OCI-LY1 (cell line): ENCODE results near the gene CACNA1I.

Experiments used
- H2AFZ ChIP-seq: fragments of 200-600 bp; sonication (generic), shearing (Covaris generic); 2 replicates; pipeline ENCODE4 v1.6.0; 2014; ENCODE audit warnings: antibody characterized with exemption, mild to moderate bottlenecking, low read length
- H3F3A ChIP-seq: fragments of 200-600 bp; sonication (generic), shearing (Covaris generic); 2 replicates; pipeline ENCODE4 v1.6.0; 2014; ENCODE audit warnings: mild to moderate bottlenecking, antibody characterized with exemption, low read length, moderate library complexity; ENCODE audit not compliant: insufficient read depth
- H3K27ac ChIP-seq: fragments of 200-600 bp; sonication (generic); 2 replicates; pipeline ENCODE4 v1.5.1; 2014; ENCODE audit warnings: low read length, mixed run types, mild to moderate bottlenecking, low read depth; ENCODE audit not compliant: poor library complexity, severe bottlenecking
- H3K27me3 ChIP-seq: fragments of 200-600 bp; sonication (generic); 2 replicates; pipeline ENCODE4 v1.6.0; 2014; ENCODE audit warnings: antibody characterized with exemption, mild to moderate bottlenecking, low read length, moderate library complexity; ENCODE audit not compliant: insufficient read depth
- H3K36me3 ChIP-seq: fragments of 200-600 bp; sonication (generic); 2 replicates; pipeline ENCODE4 v1.6.1; 2014; ENCODE audit warnings: mild to moderate bottlenecking, antibody characterized with exemption, low read length, moderate library complexity, mixed read lengths; ENCODE audit not compliant: insufficient read depth
- H3K4me1 ChIP-seq: fragments of 200-600 bp; sonication (generic); 2 replicates; pipeline ENCODE4 v1.5.1; 2014; ENCODE audit warnings: mild to moderate bottlenecking, low read length, moderate library complexity; ENCODE audit not compliant: insufficient read depth, severe bottlenecking
- H3K4me2 ChIP-seq: fragments of 200-600 bp; sonication (generic), shearing (Covaris generic); 2 replicates; pipeline ENCODE4 v1.6.1; 2014; ENCODE audit warnings: low read length
- H3K4me3 ChIP-seq: fragments of 200-600 bp; sonication (generic); 2 replicates; pipeline ENCODE4 v1.5.1; 2014; ENCODE audit warnings: low read length, low read depth, mild to moderate bottlenecking, mixed read lengths; ENCODE audit not compliant: poor library complexity, severe bottlenecking
- H3K79me2 ChIP-seq: fragments of 200-600 bp; shearing (Covaris generic); 2 replicates; pipeline ENCODE4 v1.6.1; 2016; ENCODE audit warnings: mixed run types, low read length, mixed read lengths; ENCODE audit not compliant: insufficient read depth
- H3K9ac ChIP-seq: fragments of 200-600 bp; sonication (generic), shearing (Covaris generic); 2 replicates; pipeline ENCODE4 v1.6.1; 2014; ENCODE audit warnings: mild to moderate bottlenecking, low read length, mixed read lengths
- H3K9me2 ChIP-seq: fragments of 200-600 bp; sonication (generic), shearing (Covaris generic); 2 replicates; pipeline ENCODE4 v1.6.1; 2014; ENCODE audit warnings: low read depth, mild to moderate bottlenecking, low read length, mixed read lengths
- H3K9me3 ChIP-seq: fragments of 200-600 bp; shearing (Covaris generic); 2 replicates; pipeline ENCODE4 v1.6.1; 2014; ENCODE audit warnings: low read length, mixed read lengths
- H4K20me1 ChIP-seq: fragments of 200-600 bp; sonication (generic), shearing (Covaris generic); 2 replicates; pipeline ENCODE4 v1.6.0; 2016; ENCODE audit warnings: mild to moderate bottlenecking, low read length; ENCODE audit not compliant: insufficient read depth
- CTCF ChIP-seq: fragments of 200-600 bp; sonication (generic), shearing (Covaris generic); IDR thresholded peaks from 2 replicates; pipeline ENCODE4 v1.5.1; 2017; ENCODE audit warnings: mild to moderate bottlenecking, antibody characterized with exemption, low read length, moderate library complexity, mixed read lengths
- EZH2 ChIP-seq: fragments of 200-600 bp; sonication (generic), shearing (Covaris generic); IDR thresholded peaks from 2 replicates; pipeline ENCODE4 v1.8.0; 2017; ENCODE audit warnings: borderline replicate concordance, mixed run types, mild to moderate bottlenecking, antibody characterized with exemption, low read length, moderate library complexity, mixed read lengths

Gene CACNA1I

GRCh38 chr22:39553429-39553828 is 17.1 kb upstream of the CACNA1I start:
- no peak overlapping the region for H3K4me2 ChIP-seq
- no peaks in the 10 kb centered on the region for H3K36me3 ChIP-seq
- no peaks in the 10 kb centered on the region for H3F3A ChIP-seq
- no peaks in the 10 kb centered on the region for H3K79me2 ChIP-seq
- no peaks in the 10 kb centered on the region for H3K9me3 ChIP-seq
- no peaks in the 10 kb centered on the region for H3K27me3 ChIP-seq
- H3K4me3 ChIP-seq: no peak overlapping the region
- H3K9me2 ChIP-seq: no peaks in the 10 kb centered on the region
- no peak overlapping the region for H2AFZ ChIP-seq
- H3K27ac ChIP-seq: no peak overlapping the region
- no peak overlapping the region for H3K9ac ChIP-seq
- TF ChIP-seq EZH2 (no peak), CTCF (no peak)
- H3K4me1 ChIP-seq: no peaks in the 10 kb centered on the region
- H4K20me1 ChIP-seq: no peaks in the 10 kb centered on the region

- Histone ChIP-seq H3K27ac (no peak overlapping the region), H3K9ac (no peak overlapping the region), H3K9me2 (no peaks in the 10 kb centered on the region), H3K27me3 (no peaks in the 10 kb centered on the region), H3K36me3 (no peaks in the 10 kb centered on the region), H3K4me3 (no peak overlapping the region), H2AFZ (no peak overlapping the region), H3K79me2 (no peaks in the 10 kb centered on the region), H3K4me2 (no peak overlapping the region), H4K20me1 (no peaks in the 10 kb centered on the region), H3F3A (no peaks in the 10 kb centered on the region), H3K9me3 (no peaks in the 10 kb centered on the region), H3K4me1 (no peaks in the 10 kb centered on the region)
- no peak for TF ChIP-seq EZH2
- TF ChIP-seq CTCF: no peak
These were observed 16.4 kb upstream of the CACNA1I start for GRCh38 chr22:39554151-39554550.

- no peak for TF ChIP-seq CTCF
- no peak for TF ChIP-seq EZH2
- H3F3A ChIP-seq: no peaks in the 10 kb centered on the region
- no peak overlapping the region for H3K4me2 ChIP-seq
- no peaks in the 10 kb centered on the region for H3K79me2 ChIP-seq
- H3K4me3 ChIP-seq: no peak overlapping the region
- no peaks in the 10 kb centered on the region for H3K9me2 ChIP-seq
- no peaks in the 10 kb centered on the region for H4K20me1 ChIP-seq
- no peak overlapping the region for H3K27ac ChIP-seq
- 0 out of 2 replicates have a peak, but pooled peaks cover 3% of the 10 kb centered on the region for H3K27me3 ChIP-seq
- no peak overlapping the region for H3K9ac ChIP-seq
- no peaks in the 10 kb centered on the region for H3K9me3 ChIP-seq
- no peak overlapping the region for H2AFZ ChIP-seq
- H3K4me1 ChIP-seq: no peaks in the 10 kb centered on the region
- no peaks in the 10 kb centered on the region for H3K36me3 ChIP-seq
These were observed 13.3 kb upstream of the CACNA1I start for GRCh38 chr22:39556970-39557841.
